ENCODE results near the gene DCUN1D3. TPM values are rescaled to one million over a fixed set of nuclear protein-coding genes. Genes with fewer than 3 reads are reported as not detected.

Gene DCUN1D3
- total RNA-seq, 4 donors from 2014 or later: 14.7 to 38.0 (median 21.5) TPM

DNA sequence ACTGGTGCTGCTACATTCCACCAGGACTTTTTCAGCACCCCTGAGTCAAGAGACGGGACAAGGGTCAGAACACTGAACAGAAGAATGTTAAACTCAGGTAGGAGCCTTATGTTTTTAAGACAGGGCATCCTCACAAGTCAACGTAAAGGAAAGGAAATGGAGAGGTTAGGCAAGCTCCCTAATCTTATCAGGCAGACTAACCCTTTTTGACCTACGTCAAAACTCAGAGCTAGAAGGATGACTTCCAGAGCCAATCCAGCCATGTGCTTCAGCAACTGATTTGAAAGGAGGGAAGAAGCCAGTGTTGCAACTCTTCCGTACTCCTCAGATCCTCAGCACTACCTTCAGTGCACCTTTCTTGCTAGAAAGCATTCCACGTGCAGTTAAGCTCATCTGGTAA is 47.0 kb downstream of the DCUN1D3 start:
- intact Hi-C loops (cut with DNase I; ENCODE audit: low total_unique reads): loop anchor here (10.0 kb wide), 1 partner anchor 52 kb away; the partner anchor contains the start of genes DCUN1D3 and LYRM1
- Histone ChIP-seq H3K27me3 (no peaks in the 10 kb centered on the region), H3K27ac (peak overlapping the region; percentile 77 to 85), H3K4me1 (peaks cover 14 to 20% of the 10 kb centered on the region in 2 donors), H3K9me3 (no peaks in the 10 kb centered on the region), H3K4me3 (no peak overlapping the region), H3K36me3 (no peaks in the 10 kb centered on the region)
- DNase-seq: no peak
- TF ChIP-seq, protein P1, sequence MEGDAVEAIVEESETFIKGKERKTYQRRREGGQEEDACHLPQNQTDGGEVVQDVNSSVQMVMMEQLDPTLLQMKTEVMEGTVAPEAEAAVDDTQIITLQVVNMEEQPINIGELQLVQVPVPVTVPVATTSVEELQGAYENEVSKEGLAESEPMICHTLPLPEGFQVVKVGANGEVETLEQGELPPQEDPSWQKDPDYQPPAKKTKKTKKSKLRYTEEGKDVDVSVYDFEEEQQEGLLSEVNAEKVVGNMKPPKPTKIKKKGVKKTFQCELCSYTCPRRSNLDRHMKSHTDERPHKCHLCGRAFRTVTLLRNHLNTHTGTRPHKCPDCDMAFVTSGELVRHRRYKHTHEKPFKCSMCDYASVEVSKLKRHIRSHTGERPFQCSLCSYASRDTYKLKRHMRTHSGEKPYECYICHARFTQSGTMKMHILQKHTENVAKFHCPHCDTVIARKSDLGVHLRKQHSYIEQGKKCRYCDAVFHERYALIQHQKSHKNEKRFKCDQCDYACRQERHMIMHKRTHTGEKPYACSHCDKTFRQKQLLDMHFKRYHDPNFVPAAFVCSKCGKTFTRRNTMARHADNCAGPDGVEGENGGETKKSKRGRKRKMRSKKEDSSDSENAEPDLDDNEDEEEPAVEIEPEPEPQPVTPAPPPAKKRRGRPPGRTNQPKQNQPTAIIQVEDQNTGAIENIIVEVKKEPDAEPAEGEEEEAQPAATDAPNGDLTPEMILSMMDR (IDR thresholded peaks at IDR 0.05): no peak
- TF ChIP-seq POLR2A (IDR thresholded peaks at IDR 0.05): no peak

DNA sequence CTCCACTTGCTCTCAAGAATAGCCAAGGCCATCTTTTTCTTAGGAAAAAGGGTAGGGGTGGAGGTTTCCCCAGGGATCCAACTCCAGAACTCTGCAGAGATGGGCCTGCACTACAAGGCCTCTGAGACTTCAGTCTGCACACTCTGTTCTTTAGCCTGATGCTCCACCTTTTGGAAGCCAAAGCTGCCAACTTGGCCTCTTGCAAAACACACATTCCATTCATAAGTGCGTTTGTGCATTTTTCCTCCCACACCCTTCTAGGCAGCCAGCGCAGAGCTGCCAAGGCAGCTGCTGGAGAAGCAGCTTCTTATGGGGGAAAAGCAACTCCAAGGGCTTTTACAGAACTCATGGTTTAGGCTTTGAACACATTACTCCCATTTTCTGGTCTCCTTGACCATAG is 48.6 kb downstream of the DCUN1D3 start:
- Histone ChIP-seq H3K4me1 (peaks cover 14 to 20% of the 10 kb centered on the region in 2 donors), H3K27ac (peak overlapping the region; percentile 77 to 85), H3K36me3 (no peaks in the 10 kb centered on the region), H3K9me3 (no peaks in the 10 kb centered on the region), H3K27me3 (no peaks in the 10 kb centered on the region), H3K4me3 (no peak overlapping the region)
- DNase-seq: peak; percentile 85 to 89
- TF ChIP-seq, protein P1 (IDR thresholded peaks at IDR 0.05): no peak
- TF ChIP-seq POLR2A (IDR thresholded peaks at IDR 0.05): peak in 1 of 2 donors; percentile 32
- intact Hi-C loops (cut with DNase I; ENCODE audit: low total_unique reads): loop anchor here (10.0 kb wide), 1 partner anchor 53 kb away; the partner anchor contains the start of genes DCUN1D3 and LYRM1

DNA sequence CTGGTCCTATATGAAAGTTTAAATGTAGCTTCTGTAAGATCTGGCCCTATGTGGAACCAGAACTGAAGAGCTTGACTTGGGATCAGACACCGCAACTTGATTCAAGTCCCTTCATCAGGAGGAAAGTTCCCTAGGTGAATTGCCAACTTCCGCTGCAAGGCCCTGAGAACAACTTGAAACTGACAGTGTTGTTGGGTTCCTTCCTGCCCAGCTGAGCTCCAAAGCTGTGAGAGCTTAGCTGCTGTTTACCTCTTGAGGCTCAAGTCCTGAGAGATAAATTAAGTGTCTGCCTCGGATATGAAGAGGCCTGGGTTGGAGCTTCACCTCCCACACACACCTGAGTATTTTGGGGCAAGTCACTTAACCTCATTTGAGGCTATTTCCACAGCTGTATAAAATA is 49.2 kb downstream of the DCUN1D3 start:
- no peak for DNase-seq
- intact Hi-C loops (cut with DNase I; ENCODE audit: low total_unique reads): loop anchor here (10.0 kb wide), 1 partner anchor 54 kb away; the partner anchor contains the start of genes DCUN1D3 and LYRM1
- no peaks in the 10 kb centered on the region for H3K9me3 ChIP-seq
- no peaks in the 10 kb centered on the region for H3K36me3 ChIP-seq
- TF ChIP-seq, protein P1 (IDR thresholded peaks at IDR 0.05): no peak
- no peak for TF ChIP-seq POLR2A (IDR thresholded peaks at IDR 0.05)
- H3K4me3 ChIP-seq: no peak overlapping the region
- peak overlapping the region; percentile 77 to 85 for H3K27ac ChIP-seq
- no peaks in the 10 kb centered on the region for H3K27me3 ChIP-seq
- H3K4me1 ChIP-seq: peaks cover 14 to 20% of the 10 kb centered on the region in 2 donors

DNA sequence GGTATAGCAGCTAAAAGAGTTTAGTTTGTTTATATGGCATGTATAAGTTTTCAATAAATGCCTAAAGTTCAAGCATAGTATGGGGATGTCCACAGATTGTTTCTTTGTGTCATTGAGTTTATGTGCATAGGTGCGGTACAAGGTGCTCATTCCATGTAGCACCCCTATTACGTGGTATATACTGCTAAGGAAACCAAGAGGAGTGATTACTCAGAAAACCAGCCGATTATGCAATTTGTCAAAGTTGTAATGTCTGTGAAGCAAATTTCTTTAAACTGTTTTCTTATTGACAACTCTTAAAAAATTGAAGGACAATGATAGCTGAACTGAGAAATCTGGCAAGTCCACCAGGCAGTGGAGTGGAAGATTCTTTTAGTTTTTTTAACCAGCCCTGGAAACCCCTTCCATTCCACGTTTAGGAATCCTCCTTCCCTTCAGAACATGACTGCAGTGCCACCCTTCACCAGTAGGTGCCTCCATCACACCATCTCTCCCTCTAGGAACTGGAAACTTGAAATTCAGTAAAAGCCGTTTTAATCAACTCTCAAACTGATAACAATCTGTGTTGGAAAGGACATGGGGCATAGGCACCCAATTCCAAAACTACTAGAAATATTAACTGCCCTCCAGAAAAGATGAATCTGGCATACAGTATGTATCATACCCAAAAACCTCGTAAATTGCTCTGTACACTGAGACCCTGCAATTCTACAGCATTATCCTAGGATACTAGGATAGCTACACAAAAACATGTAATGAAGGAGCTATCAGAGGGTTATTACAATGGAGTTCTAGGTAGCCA is 50.4 kb downstream of the DCUN1D3 start:
- H3K27ac ChIP-seq: peak overlapping the region; percentile 77 to 85
- H3K36me3 ChIP-seq: no peaks in the 10 kb centered on the region
- TF ChIP-seq, protein P1 (IDR thresholded peaks at IDR 0.05): peak; percentile 95 to 97 (median 96)
- TF ChIP-seq POLR2A (IDR thresholded peaks at IDR 0.05): no peak
- intact Hi-C loops (cut with DNase I; ENCODE audit: low total_unique reads): loop anchor here (5.0 to 10.0 kb wide), 2 partner anchors 55 to 233 kb away; partner anchors contain the start of genes DCUN1D3 and LYRM1
- H3K4me1 ChIP-seq: peaks cover 14 to 20% of the 10 kb centered on the region in 2 donors
- no peaks in the 10 kb centered on the region for H3K9me3 ChIP-seq
- no peaks in the 10 kb centered on the region for H3K27me3 ChIP-seq
- no peak overlapping the region for H3K4me3 ChIP-seq
- peak; percentile 77 to 78 for DNase-seq

DNA sequence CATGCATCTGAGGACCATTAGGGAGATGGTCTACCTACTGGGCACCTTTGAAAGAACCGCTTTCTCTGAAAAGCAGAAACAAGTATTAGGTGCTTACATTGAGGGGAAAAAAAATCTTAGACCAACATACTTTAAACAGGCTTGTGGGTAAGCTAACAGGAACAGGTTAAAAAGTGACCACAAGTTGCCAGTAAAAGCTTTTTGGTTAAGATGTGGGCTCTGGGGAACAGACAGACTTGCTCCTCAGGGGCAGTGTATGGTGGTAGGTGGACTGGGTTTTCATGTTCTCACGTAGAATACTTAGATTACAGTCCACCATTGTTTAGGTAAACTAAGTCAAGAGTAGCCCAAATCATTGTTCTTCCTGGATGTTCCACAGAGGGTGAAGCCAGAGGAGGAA is 52.6 kb downstream of the DCUN1D3 start:
- no peak overlapping the region for H3K27ac ChIP-seq
- H3K4me1 ChIP-seq: peaks cover 8 to 16% of the 10 kb centered on the region in 2 donors
- H3K9me3 ChIP-seq: no peaks in the 10 kb centered on the region
- intact Hi-C loops (cut with DNase I; ENCODE audit: low total_unique reads): loop anchor here (5.0 kb wide), 1 partner anchor 235 kb away; no protein-coding TSS in a partner anchor
- no peak for DNase-seq
- no peak for TF ChIP-seq POLR2A (IDR thresholded peaks at IDR 0.05)
- TF ChIP-seq, protein P1 (IDR thresholded peaks at IDR 0.05): no peak
- H3K4me3 ChIP-seq: no peak overlapping the region
- no peaks in the 10 kb centered on the region for H3K36me3 ChIP-seq
- H3K27me3 ChIP-seq: no peaks in the 10 kb centered on the region

Measured in uterus (tissue), 4 donors.